Chondrocyte (in vitro differentiated cells): ENCODE data around the gene DOK4. TPM values are rescaled to one million over a fixed set of nuclear protein-coding genes. Genes with fewer than 3 reads are reported as not detected.

Experiments used
- DNase-seq: peaks from one replicate; pipeline ENCODE4 v3.0.0; 2021; ENCODE audit warnings: mixed read lengths, low spot score
- H3K27ac Mint-ChIP-seq: one replicate; pipeline ENCODE4 v1.8.0; 2021; ENCODE audit warnings: mild to moderate bottlenecking, moderate library complexity, mixed read lengths; ENCODE audit not compliant: unreplicated experiment
- H3K27me3 Mint-ChIP-seq: 2 replicates; pipeline ENCODE4 v1.8.0; 2021; ENCODE audit warnings: low read depth, mixed read lengths
- H3K36me3 Mint-ChIP-seq: 2 replicates; pipeline ENCODE4 v1.8.0; 2021; ENCODE audit warnings: low read depth, mixed read lengths
- H3K4me1 Mint-ChIP-seq: 2 replicates; pipeline ENCODE4 v1.8.0; 2021; ENCODE audit warnings: low read depth, mild to moderate bottlenecking, mixed read lengths
- H3K4me3 Mint-ChIP-seq: one replicate; pipeline ENCODE4 v1.8.0; 2021; ENCODE audit warnings: mild to moderate bottlenecking, moderate library complexity, mixed read lengths; ENCODE audit not compliant: unreplicated experiment
- H3K9me3 Mint-ChIP-seq: 2 replicates; pipeline ENCODE4 v1.8.0; 2021; ENCODE audit warnings: low read depth, mixed read lengths
- CTCF ChIP-seq: fragments of 200-600 bp; sonication (generic); IDR thresholded peaks from 2 replicates; pipeline ENCODE4 v1.5.0; 2021; ENCODE audit warnings: antibody characterized with exemption, mild to moderate bottlenecking, moderate library complexity
- total RNA-seq: library from RNA; stranded (reverse); gene quantifications from 3 replicates; pipeline ENCODE4 v1.2.1, GENCODE V29; 2021

DOK4 gene
- total RNA-seq, 1 donor from 2014 or later = 26.4 TPM

DNA sequence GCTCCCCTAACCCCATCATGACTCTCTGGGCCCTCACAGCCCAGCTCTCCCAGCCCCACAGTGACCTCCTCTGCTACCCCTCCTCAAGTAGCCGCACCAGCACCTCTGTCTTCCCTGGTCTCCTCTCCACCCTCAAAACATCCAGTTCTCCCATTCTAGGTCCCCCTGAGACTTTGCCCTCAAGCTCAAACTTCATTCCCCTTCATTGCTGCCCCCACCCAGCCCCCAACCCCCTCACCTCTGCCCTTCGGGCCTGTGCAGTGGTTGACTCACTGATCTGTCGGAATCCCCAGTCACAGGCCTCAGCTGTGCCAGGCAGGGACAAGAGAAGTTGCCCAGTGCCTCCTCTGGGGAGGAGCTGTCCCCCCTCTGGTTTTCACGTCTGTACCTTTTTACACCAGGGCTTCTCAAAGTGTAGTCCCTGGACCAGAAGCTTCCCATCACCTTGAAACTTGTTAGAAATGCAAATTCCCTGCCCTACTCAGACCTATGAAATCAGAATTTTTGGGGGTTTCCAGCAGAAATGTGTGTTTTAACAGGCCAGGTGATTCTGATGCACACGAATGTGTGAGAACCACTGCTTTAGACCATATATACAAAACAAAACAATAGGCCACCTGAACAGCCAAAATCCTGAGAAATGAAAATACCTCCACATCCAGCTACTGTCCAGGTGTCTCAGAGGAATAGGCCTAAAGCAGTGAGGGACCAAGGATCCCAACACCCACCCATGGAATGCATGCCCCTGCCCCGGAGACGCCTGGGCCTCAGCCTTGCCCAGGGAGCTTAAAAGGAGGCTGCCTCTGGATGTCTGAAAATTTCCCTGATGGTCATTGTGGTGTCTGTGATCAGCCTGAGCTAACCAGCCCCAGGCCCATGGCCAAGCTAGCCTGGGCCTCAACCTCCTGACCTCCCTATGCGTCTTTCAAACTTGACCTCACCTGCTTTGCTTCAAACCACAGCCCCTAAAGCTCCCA lies 853 bp upstream of the DOK4 start:
- no peak for DNase-seq
- H3K27me3 Mint-ChIP-seq = peaks cover 6% of the 10 kb centered on the region

GRCh38 chr16:57485091-57485915 lies 990 bp downstream of the DOK4 start:
- no peak for DNase-seq
- peaks cover 28% of the 10 kb centered on the region for H3K4me1 Mint-ChIP-seq
- no peaks in the 10 kb centered on the region for H3K27me3 Mint-ChIP-seq

More for the DNA sequence above, 853 bp upstream of the DOK4 start:
- no peak for TF ChIP-seq CTCF
- Mint-ChIP-seq H3K4me3 (peak overlapping the region; percentile 73), H3K36me3 (no peaks in the 10 kb centered on the region), H3K27ac (no peak overlapping the region), H3K4me1 (peaks cover 25% of the 10 kb centered on the region), H3K9me3 (no peaks in the 10 kb centered on the region)

DNA sequence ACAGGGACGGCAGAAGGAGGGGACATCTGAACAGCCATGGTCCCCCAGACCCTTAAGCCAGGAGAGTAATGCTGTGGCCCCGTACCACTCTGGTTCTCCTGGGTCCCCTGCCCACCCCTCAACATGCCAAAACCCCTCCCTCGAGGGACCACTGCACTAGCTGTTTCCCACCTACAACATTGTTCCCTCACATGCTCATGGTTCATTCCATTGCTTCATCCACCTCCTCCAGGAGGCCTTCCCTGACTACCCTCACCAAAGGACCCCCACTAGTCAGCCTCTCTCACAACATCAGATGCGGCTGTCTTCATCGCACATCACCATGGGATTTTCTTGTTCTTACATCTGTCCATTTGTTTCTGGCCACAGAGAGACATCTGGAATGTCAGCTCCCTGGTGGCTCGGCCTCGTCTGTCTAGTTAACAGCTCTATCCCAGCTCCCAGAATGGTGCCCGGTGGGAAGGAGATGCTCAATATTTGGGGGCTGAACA lies 1.7 kb downstream of the DOK4 start:
- Mint-ChIP-seq H3K4me3 (peak overlapping the region; percentile 83), H3K9me3 (no peaks in the 10 kb centered on the region), H3K27me3 (no peaks in the 10 kb centered on the region), H3K36me3 (no peaks in the 10 kb centered on the region), H3K27ac (no peak overlapping the region), H3K4me1 (peaks cover 36% of the 10 kb centered on the region)
- no peak for DNase-seq
- no peak for TF ChIP-seq CTCF

More at GRCh38 chr16:57485091-57485915, 990 bp downstream of the DOK4 start:
- TF ChIP-seq CTCF = no peak
- Mint-ChIP-seq H3K4me3 (peak overlapping the region; percentile 83), H3K9me3 (no peaks in the 10 kb centered on the region), H3K36me3 (no peaks in the 10 kb centered on the region), H3K27ac (peak overlapping the region; percentile 63)

DNA sequence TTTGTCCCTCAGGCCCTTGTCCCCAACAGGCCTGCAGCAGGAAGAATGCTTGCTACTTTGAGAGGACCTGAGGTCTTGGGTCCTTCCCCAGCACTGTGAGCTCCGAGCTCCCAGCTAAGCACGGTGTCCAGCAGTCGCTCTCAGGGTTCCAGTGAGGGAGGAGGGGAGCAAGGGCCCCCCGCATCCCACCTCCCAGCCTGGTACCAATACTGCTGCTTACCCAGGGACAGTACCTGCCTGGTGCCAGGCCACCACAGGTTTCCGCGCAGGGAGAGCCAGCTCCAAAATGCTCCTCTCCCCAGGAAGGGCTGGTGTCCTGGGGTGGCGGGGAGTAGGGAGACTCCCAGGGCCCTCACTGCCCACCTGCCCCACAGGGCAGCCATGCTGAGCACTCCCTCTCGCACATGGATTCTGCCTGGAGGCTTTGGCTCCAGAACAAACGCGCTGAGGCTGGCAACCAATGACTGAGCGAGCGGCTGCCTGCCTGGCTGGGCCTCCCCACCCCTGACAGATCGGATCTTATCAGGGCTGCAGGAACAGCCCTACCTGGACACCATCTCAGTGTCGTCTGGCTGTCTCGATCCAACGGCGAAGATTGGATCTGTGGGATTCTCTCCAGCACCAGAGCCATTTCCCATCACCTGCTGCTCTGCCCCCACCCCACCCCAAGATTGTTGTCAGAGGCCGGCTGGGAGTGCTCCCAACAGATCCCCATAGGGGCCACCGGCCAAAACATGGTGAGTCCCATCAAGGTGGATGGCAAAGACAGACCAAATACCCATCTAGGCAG lies 2.4 kb downstream of the DOK4 start:
- H3K4me1 Mint-ChIP-seq = peaks cover 40% of the 10 kb centered on the region
- no peak overlapping the region for H3K27ac Mint-ChIP-seq
- DNase-seq = no peak
- no peaks in the 10 kb centered on the region for H3K27me3 Mint-ChIP-seq
- no peak for TF ChIP-seq CTCF
- no peaks in the 10 kb centered on the region for H3K9me3 Mint-ChIP-seq
- no peak overlapping the region for H3K4me3 Mint-ChIP-seq
- H3K36me3 Mint-ChIP-seq = no peaks in the 10 kb centered on the region
